ENCODE data around the gene NPAS4. TPM values are rescaled to one million over a fixed set of nuclear protein-coding genes. Genes with fewer than 3 reads are reported as not detected.
A peak's percentile ranks its signal among the peaks of the same experiment; 100 is the strongest.

The NPAS4 gene
- total RNA-seq, 1 donor from 2014 or later: not detected

- peaks cover 2% of the 10 kb centered on the region for H3K4me1 Mint-ChIP-seq
- peaks cover 13% of the 10 kb centered on the region for H3K27me3 Mint-ChIP-seq (ENCODE audit: insufficient read depth, low read depth)
- TF ChIP-seq EZH2 (IDR thresholded peaks at IDR 0.05) (no peak), EZH2phosphoT487 (IDR thresholded peaks at IDR 0.05) (no peak), CTCF (IDR thresholded peaks at IDR 0.05) (no peak)
Observed at GRCh38 chr11:66451663-66452062, 30.8 kb downstream of the NPAS4 start.

GRCh38 chr11:66454247-66454646 lies 33.4 kb downstream of the NPAS4 start:
- no peaks in the 10 kb centered on the region for H3K36me3 Mint-ChIP-seq
- Histone ChIP-seq H3K79me2 (ENCODE audit: low read depth) (no peaks in the 10 kb centered on the region), H3F3A (ENCODE audit: low read depth) (no peaks in the 10 kb centered on the region), H3K4me3 (no peak overlapping the region), H3K27ac (no peak overlapping the region), H3K9me3 (ENCODE audit: low read depth) (no peaks in the 10 kb centered on the region), H3K36me3 (no peaks in the 10 kb centered on the region), H3K4me1 (no peaks in the 10 kb centered on the region), H4K20me1 (ENCODE audit: low read depth) (no peaks in the 10 kb centered on the region), H3K27me3 (peaks cover 3% of the 10 kb centered on the region), H2AFZ (replicated peaks) (no peak overlapping the region), H3K4me2 (no peak overlapping the region), H3K9ac (no peak overlapping the region)
- no peak overlapping the region for H3K4me3 Mint-ChIP-seq
- H3K9me3 Mint-ChIP-seq: peaks cover 2% of the 10 kb centered on the region
- no peak for TF ChIP-seq EZH2phosphoT487 (IDR thresholded peaks at IDR 0.05)
- TF ChIP-seq EZH2 (IDR thresholded peaks at IDR 0.05): no peak
- no peak for TF ChIP-seq CTCF (IDR thresholded peaks at IDR 0.05)
- peaks cover 2% of the 10 kb centered on the region for H3K4me1 Mint-ChIP-seq
- peaks cover 15% of the 10 kb centered on the region for H3K27me3 Mint-ChIP-seq (ENCODE audit: insufficient read depth, low read depth)
- no peak for DNase-seq (ENCODE audit: low spot score)
- H3K27ac Mint-ChIP-seq: no peak overlapping the region

More at GRCh38 chr11:66451663-66452062, 30.8 kb downstream of the NPAS4 start:
- no peak overlapping the region for H3K27ac Mint-ChIP-seq
- Histone ChIP-seq H3K36me3 (no peaks in the 10 kb centered on the region), H3K27ac (no peak overlapping the region), H3F3A (ENCODE audit: low read depth) (no peaks in the 10 kb centered on the region), H4K20me1 (ENCODE audit: low read depth) (no peaks in the 10 kb centered on the region), H3K9me3 (ENCODE audit: low read depth) (no peaks in the 10 kb centered on the region), H3K9ac (no peak overlapping the region), H3K4me1 (no peaks in the 10 kb centered on the region), H3K27me3 (peaks cover 3% of the 10 kb centered on the region), H3K4me2 (no peak overlapping the region), H2AFZ (replicated peaks) (no peak overlapping the region), H3K79me2 (ENCODE audit: low read depth) (no peaks in the 10 kb centered on the region), H3K4me3 (no peak overlapping the region)
- H3K36me3 Mint-ChIP-seq: no peaks in the 10 kb centered on the region
- H3K4me3 Mint-ChIP-seq: no peak overlapping the region
- no peak for DNase-seq (ENCODE audit: low spot score)
- H3K9me3 Mint-ChIP-seq: peaks cover 2% of the 10 kb centered on the region

- Mint-ChIP-seq H3K36me3 (no peaks in the 10 kb centered on the region), H3K27me3 (ENCODE audit: insufficient read depth, low read depth) (peaks cover 19% of the 10 kb centered on the region), H3K4me3 (no peak overlapping the region), H3K4me1 (peaks cover 2% of the 10 kb centered on the region), H3K9me3 (peaks cover 2% of the 10 kb centered on the region), H3K27ac (peak overlapping the region; percentile 15)
- H3K27me3 ChIP-seq: peaks cover 3% of the 10 kb centered on the region
- no peaks in the 10 kb centered on the region for H3K36me3 ChIP-seq
- no peaks in the 10 kb centered on the region for H3K9me3 ChIP-seq (ENCODE audit: low read depth)
- TF ChIP-seq EZH2phosphoT487 (IDR thresholded peaks at IDR 0.05): no peak
- no peak for TF ChIP-seq EZH2 (IDR thresholded peaks at IDR 0.05)
- no peak for TF ChIP-seq CTCF (IDR thresholded peaks at IDR 0.05)
- no peak overlapping the region for H3K4me3 ChIP-seq
- H2AFZ ChIP-seq (replicated peaks): no peak overlapping the region
- H3K27ac ChIP-seq: no peak overlapping the region
- H3K4me1 ChIP-seq: no peaks in the 10 kb centered on the region
- no peaks in the 10 kb centered on the region for H4K20me1 ChIP-seq (ENCODE audit: low read depth)
- H3K79me2 ChIP-seq (ENCODE audit: low read depth): no peaks in the 10 kb centered on the region
- H3K4me2 ChIP-seq: no peak overlapping the region
- H3K9ac ChIP-seq: no peak overlapping the region
- DNase-seq (ENCODE audit: low spot score): no peak
- H3F3A ChIP-seq (ENCODE audit: low read depth): no peaks in the 10 kb centered on the region
Observed at GRCh38 chr11:66454828-66455227, 34.0 kb downstream of the NPAS4 start.

Data from neural progenitor cell (in vitro differentiated cells).